Progenitor cell of endocrine pancreas (in vitro differentiated cells): ENCODE data around the gene HPCAL1. TPM values are rescaled to one million over a fixed set of nuclear protein-coding genes. Genes with fewer than 3 reads are reported as not detected.

ENCODE experiments used
- DNase-seq: peaks from one replicate; pipeline ENCODE4 v3.0.0; 2021; ENCODE audit warnings: low spot score; ENCODE audit not compliant: unreplicated experiment
- H3K27ac Mint-ChIP-seq: 2 replicates; pipeline ENCODE4 v1.8.0; 2021; ENCODE audit warnings: mild to moderate bottlenecking, moderate library complexity, mixed read lengths
- H3K27me3 Mint-ChIP-seq: 2 replicates; pipeline ENCODE4 v1.8.0; 2021; ENCODE audit warnings: mixed read lengths
- H3K36me3 Mint-ChIP-seq: 2 replicates; pipeline ENCODE4 v1.8.0; 2022; ENCODE audit warnings: mixed read lengths; ENCODE audit not compliant: insufficient read depth
- H3K4me1 Mint-ChIP-seq: 2 replicates; pipeline ENCODE4 v1.8.0; 2021; ENCODE audit warnings: low read depth, mixed read lengths
- H3K4me3 Mint-ChIP-seq: 2 replicates; pipeline ENCODE4 v1.8.0; 2021; ENCODE audit warnings: low read depth, mild to moderate bottlenecking, moderate library complexity, mixed read lengths
- H3K9me3 Mint-ChIP-seq: 2 replicates; pipeline ENCODE4 v1.8.0; 2021; ENCODE audit warnings: low read depth, mixed read lengths
- total RNA-seq: library from RNA; stranded (reverse); gene quantifications from 2 replicates; pipeline ENCODE4 v1.2.1, GENCODE V29; 2021
- TF ChIP-seq, protein P1 (sequence below): fragments of 200-600 bp; sonication (generic); IDR thresholded peaks from one replicate; pipeline ENCODE4 v1.5.0; 2021; ENCODE audit warnings: antibody characterized with exemption, mild to moderate bottlenecking; ENCODE audit not compliant: unreplicated experiment

The HPCAL1 gene
- total RNA-seq, 1 donor from 2014 or later, result 16.5 TPM

DNA sequence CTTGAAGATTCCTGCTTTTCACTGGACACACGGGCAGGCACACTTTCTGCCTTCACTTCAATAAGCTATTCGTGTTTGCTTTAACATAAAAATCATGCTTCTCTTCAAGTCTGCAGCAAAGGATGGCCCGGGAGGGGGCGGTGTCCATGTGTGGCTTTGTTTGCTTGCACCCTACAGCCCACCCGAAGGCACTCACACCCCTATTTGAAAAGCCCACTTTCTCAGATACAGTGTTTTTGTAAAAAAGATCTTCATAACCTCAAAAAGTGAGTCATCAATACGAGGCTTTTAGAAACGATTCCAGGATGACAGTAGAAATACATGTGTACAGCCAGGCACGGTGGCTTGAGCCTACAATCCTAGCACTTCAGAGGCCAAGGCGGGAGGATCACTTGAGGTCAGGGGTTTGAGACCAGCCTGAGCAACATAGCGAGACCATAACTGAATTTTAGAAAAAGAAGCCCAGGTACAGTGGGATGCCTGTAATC, 36.5 kb upstream of the HPCAL1 start:
- DNase-seq, result no peak
- Mint-ChIP-seq H3K9me3 (no peaks in the 10 kb centered on the region), H3K27me3 (peaks cover 22% of the 10 kb centered on the region), H3K4me1 (peaks cover 2% of the 10 kb centered on the region), H3K36me3 (no peaks in the 10 kb centered on the region), H3K4me3 (no peak overlapping the region), H3K27ac (no peak overlapping the region)
- TF ChIP-seq, protein P1, sequence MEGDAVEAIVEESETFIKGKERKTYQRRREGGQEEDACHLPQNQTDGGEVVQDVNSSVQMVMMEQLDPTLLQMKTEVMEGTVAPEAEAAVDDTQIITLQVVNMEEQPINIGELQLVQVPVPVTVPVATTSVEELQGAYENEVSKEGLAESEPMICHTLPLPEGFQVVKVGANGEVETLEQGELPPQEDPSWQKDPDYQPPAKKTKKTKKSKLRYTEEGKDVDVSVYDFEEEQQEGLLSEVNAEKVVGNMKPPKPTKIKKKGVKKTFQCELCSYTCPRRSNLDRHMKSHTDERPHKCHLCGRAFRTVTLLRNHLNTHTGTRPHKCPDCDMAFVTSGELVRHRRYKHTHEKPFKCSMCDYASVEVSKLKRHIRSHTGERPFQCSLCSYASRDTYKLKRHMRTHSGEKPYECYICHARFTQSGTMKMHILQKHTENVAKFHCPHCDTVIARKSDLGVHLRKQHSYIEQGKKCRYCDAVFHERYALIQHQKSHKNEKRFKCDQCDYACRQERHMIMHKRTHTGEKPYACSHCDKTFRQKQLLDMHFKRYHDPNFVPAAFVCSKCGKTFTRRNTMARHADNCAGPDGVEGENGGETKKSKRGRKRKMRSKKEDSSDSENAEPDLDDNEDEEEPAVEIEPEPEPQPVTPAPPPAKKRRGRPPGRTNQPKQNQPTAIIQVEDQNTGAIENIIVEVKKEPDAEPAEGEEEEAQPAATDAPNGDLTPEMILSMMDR, result no peak

DNA sequence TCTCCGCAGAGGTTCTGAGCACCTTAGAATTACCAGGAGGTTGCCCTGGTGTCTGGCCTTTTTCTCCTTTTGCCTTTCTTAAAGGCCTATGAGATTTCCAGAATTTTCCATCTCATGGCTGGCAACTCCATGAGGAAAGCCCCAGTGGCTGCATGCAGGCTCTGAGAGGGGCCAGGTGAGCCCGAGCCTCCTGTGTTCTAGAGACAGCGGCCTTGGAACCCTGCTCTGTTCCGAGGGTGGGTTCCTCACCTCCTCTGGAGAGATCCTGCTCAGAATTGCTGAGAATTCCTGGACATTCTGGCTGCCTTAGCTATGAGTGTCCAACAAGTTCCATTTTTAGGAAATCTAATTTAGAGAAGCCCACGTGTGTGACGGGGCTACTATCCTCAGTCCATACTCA, 35.7 kb upstream of the HPCAL1 start:
- no peak overlapping the region for H3K27ac Mint-ChIP-seq
- TF ChIP-seq, protein P1, result no peak
- H3K27me3 Mint-ChIP-seq, result peaks cover 21% of the 10 kb centered on the region
- peaks cover 2% of the 10 kb centered on the region for H3K4me1 Mint-ChIP-seq
- no peaks in the 10 kb centered on the region for H3K36me3 Mint-ChIP-seq
- no peak for DNase-seq
- H3K9me3 Mint-ChIP-seq, result no peaks in the 10 kb centered on the region
- H3K4me3 Mint-ChIP-seq, result no peak overlapping the region

DNA sequence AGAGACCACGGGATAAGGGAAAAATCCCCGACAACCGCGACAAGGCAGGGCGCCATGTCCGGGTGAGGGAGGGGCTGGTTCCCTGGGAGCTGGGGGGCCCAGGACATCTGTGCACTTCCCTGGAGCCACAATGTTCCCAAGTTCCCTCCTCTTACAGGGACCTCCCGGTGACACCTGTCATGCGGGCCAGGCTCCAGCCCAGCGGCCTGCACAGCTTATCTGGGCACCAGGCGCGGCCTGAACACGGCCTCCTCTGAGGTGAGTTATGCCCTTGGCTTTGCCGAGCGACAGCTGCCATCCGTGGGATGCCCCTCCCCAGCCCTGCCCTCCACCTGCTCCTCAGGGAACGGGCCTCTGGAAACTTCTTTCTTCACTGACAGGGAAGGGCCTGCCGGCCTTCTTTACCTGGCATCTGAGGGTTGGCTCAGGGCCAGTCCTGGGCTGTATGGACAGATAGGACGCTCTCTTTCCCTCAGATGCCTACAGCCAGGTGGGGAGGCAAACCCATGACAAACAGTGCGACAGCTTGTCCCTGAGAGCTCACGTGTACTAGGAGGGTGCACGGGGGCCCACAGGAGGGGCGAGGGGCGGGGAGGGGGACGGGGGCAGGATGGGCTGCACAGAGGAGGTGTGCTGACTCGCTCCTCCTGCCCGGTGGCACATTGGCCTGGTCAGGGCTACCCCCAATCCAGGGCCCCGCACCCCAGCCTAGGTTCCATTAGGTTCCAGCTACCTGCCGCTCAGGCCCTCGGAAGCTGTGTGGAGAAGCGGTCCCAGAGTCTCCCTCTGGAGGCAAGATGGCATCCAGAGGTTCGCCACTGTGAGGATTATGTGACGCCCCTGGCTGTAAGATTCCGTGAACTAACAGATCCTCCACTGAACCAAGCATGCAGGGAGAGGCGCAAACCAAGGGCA, 34.9 kb upstream of the HPCAL1 start:
- H3K36me3 Mint-ChIP-seq, result no peaks in the 10 kb centered on the region
- no peaks in the 10 kb centered on the region for H3K9me3 Mint-ChIP-seq
- no peak overlapping the region for H3K4me3 Mint-ChIP-seq
- no peak for DNase-seq
- no peak overlapping the region for H3K27ac Mint-ChIP-seq
- TF ChIP-seq, protein P1, result no peak
- peaks cover 13% of the 10 kb centered on the region for H3K27me3 Mint-ChIP-seq
- H3K4me1 Mint-ChIP-seq, result peaks cover 2% of the 10 kb centered on the region

DNA sequence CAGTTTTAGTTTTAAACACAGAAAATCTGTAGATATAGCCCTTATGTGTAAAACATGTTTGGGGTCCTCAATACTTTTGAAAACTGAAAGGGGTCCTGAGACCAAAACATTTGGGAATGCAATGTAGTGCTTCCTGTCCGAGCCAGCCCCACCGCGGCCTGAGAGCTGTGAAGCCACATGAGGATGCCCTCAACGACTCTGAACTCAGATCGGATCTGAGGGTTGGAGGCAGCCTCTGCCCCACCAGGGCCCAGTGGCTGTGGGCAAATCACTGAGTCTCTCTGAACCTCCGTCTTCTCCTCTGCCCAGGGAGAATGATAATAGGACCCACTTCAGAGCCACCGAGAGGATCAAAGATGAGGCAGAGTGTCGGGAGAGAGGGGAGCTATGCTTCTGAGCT, 33.4 kb upstream of the HPCAL1 start:
- Mint-ChIP-seq H3K4me3 (no peak overlapping the region), H3K27ac (no peak overlapping the region), H3K4me1 (peaks cover 2% of the 10 kb centered on the region), H3K9me3 (no peaks in the 10 kb centered on the region), H3K36me3 (no peaks in the 10 kb centered on the region), H3K27me3 (peaks cover 12% of the 10 kb centered on the region)
- TF ChIP-seq, protein P1, result no peak
- no peak for DNase-seq

DNA sequence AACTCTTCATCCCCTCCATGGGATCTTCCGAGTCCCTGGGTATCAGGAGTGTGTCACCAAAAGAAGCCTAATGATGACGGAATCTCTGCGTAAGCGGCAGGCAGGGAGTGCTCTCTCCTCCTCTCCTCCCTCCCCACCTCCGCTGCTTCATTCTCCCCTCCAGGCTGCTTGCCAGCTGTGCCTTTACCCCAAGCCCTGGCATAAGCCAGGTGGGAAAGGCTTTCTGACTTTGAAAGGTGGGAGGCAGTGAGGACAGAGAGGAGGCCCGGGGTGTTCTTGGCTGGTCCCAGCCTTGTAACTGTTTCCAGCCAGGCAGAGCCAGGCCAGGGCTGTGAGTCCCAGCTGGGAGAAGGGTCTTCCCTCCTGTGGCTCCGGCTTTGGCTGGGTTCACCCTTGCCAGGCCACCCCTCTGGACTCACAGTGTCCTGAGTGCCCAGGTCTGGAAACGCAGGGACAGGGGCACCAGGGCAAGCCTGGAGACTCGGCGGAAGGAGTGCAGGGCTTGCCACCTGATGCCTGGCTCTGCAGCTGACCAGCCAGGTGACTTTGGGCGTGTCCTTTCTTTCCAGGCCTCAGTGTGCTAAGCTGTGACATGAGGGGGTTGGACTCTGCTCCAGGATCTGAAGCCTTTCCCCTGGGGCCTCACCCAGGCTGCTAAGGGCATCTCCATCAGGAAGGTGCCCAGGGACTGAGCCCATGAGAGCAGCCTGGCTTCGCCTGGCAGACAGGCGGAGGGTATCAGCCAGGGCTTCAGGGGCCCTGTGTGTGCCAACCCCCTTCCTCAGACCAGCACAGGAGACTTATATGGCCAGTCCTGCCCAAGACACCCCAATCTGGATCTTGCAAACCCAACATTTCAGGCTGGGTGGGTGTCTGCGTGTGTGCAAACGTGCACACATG, 32.7 kb upstream of the HPCAL1 start:
- Mint-ChIP-seq H3K9me3 (no peaks in the 10 kb centered on the region), H3K27ac (no peak overlapping the region), H3K4me3 (no peak overlapping the region), H3K36me3 (no peaks in the 10 kb centered on the region), H3K4me1 (peaks cover 2% of the 10 kb centered on the region), H3K27me3 (peaks cover 10% of the 10 kb centered on the region)
- TF ChIP-seq, protein P1, result no peak
- DNase-seq, result no peak
